Upper lobe of right lung (tissue), 1 donor: ENCODE data around the gene LDHD. TPM values are rescaled to one million over a fixed set of nuclear protein-coding genes. Genes with fewer than 3 reads are reported as not detected.
A peak's percentile ranks its signal among the peaks of the same experiment; 100 is the strongest.

Source experiments
- ATAC-seq: fragments of 200-7000 bp; cut with Tn5 transposase; one replicate; pipeline ENCODE4 v1.9.1; 2020; ENCODE audit warnings: mild to moderate bottlenecking, moderate library complexity
- DNase-seq: peaks from one replicate; pipeline ENCODE4 v3.0.0-alpha.2; 2020
- H3K27ac ChIP-seq: fragments of 200-600 bp; one replicate; pipeline ENCODE4 v1.8.0; 2022
- H3K27me3 ChIP-seq: fragments of 200-600 bp; one replicate; pipeline ENCODE4 v1.8.0; 2022; ENCODE audit warnings: mild to moderate bottlenecking
- H3K36me3 ChIP-seq: fragments of 200-600 bp; one replicate; pipeline ENCODE4 v1.8.0; 2022
- H3K4me1 ChIP-seq: fragments of 200-600 bp; one replicate; pipeline ENCODE4 v1.8.0; 2022
- H3K4me3 ChIP-seq: fragments of 200-600 bp; one replicate; pipeline ENCODE4 v1.8.0; 2022; ENCODE audit warnings: mild to moderate bottlenecking
- H3K9me3 ChIP-seq: fragments of 200-600 bp; one replicate; pipeline ENCODE4 v1.8.0; 2022
- intact Hi-C: fragments of 100-400 bp; cut with DNase I; formaldehyde crosslinking; loops from one replicate; pipeline ENCODE4 v1.11.0; 2022
- total RNA-seq: library from RNA; stranded (reverse); fragmentation: NEBNext Ultra II Directional; extraction: Animal tissue kit (Norgen Biotek cat#: 25700); gene quantifications from one replicate; pipeline ENCODE4 v1.2.1, GENCODE V29; 2021
- TF ChIP-seq, protein P1 (sequence below): fragments of 200-600 bp; IDR thresholded peaks from one replicate; pipeline ENCODE4 v1.8.0; 2022; ENCODE audit warnings: antibody characterized with exemption
- donor health status: DM: no; HTN: yes; CAD: no; lungs with severe emphysema.

The LDHD gene
- total RNA-seq, 1 donor from 2014 or later, result 10.7 TPM

DNA sequence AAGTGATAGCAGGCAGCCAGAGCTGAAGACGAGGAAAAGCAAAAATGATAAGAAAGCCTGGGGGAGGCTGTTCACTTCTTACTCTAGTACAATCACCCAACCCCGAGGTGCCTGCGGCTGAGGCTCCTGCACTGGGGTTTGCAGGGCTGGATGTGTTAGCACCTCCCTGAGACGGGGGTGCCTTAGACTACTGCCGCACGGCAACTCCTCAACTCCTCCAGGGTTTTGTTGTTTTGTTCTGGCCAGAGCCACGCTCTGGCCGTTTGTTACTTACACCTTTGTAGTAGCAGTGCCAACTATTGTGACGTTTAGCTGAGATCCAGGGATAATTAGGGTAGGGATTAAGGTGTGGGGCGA lies 51.5 kb downstream of the LDHD start:
- DNase-seq (no peak), ATAC-seq (peak; percentile 36)
- TF ChIP-seq, protein P1, sequence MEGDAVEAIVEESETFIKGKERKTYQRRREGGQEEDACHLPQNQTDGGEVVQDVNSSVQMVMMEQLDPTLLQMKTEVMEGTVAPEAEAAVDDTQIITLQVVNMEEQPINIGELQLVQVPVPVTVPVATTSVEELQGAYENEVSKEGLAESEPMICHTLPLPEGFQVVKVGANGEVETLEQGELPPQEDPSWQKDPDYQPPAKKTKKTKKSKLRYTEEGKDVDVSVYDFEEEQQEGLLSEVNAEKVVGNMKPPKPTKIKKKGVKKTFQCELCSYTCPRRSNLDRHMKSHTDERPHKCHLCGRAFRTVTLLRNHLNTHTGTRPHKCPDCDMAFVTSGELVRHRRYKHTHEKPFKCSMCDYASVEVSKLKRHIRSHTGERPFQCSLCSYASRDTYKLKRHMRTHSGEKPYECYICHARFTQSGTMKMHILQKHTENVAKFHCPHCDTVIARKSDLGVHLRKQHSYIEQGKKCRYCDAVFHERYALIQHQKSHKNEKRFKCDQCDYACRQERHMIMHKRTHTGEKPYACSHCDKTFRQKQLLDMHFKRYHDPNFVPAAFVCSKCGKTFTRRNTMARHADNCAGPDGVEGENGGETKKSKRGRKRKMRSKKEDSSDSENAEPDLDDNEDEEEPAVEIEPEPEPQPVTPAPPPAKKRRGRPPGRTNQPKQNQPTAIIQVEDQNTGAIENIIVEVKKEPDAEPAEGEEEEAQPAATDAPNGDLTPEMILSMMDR, result no peak
- Histone ChIP-seq H3K4me1 (peaks cover 30% of the 10 kb centered on the region), H3K27ac (peak overlapping the region; percentile 73), H3K27me3 (no peaks in the 10 kb centered on the region), H3K9me3 (no peaks in the 10 kb centered on the region), H3K36me3 (no peaks in the 10 kb centered on the region), H3K4me3 (no peak overlapping the region)
- intact Hi-C loops, result no loop called here

DNA sequence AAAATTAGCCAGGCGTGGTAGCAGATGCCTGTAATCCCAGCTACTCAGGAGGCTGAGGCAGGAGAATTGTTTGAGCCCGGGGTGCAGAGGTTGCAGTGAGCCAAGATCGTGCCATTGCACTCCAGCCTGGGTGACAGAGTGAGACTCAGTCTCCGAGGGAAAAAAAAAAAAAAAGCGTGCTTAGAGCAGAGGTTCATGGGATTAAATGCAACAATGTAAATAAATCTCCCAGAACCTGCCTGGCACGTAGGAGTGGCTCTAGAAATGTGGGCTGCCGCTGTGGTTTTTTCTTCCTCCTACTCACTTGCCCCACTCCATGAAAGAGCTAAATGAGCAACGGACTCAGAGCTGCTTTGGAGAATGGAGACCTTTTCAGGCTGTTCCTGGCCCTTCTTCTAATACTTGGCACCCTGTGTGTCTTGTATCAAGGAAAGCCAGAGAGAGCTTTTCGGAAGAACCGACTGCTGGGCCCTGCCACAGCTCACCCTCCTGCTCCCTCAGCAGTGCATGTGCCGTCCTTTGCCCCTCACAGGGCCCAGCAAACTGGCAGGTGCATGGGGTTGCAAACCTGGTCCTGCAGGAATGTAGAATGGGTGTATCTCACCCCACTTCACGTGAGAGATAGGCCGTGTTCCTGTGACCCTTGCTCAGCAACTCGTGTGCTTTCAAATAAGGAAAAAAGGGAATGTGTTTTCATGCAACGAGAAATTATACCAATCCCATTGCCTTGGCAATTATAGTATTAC lies 52.0 kb downstream of the LDHD start:
- TF ChIP-seq, protein P1, result no peak
- peaks cover 30% of the 10 kb centered on the region for H3K4me1 ChIP-seq
- no peaks in the 10 kb centered on the region for H3K9me3 ChIP-seq
- peak overlapping the region; percentile 73 for H3K27ac ChIP-seq
- H3K4me3 ChIP-seq, result no peak overlapping the region
- DNase-seq (no peak), ATAC-seq (peak; percentile 86)
- no peaks in the 10 kb centered on the region for H3K27me3 ChIP-seq
- intact Hi-C loops, result no loop called here
- no peaks in the 10 kb centered on the region for H3K36me3 ChIP-seq

DNA sequence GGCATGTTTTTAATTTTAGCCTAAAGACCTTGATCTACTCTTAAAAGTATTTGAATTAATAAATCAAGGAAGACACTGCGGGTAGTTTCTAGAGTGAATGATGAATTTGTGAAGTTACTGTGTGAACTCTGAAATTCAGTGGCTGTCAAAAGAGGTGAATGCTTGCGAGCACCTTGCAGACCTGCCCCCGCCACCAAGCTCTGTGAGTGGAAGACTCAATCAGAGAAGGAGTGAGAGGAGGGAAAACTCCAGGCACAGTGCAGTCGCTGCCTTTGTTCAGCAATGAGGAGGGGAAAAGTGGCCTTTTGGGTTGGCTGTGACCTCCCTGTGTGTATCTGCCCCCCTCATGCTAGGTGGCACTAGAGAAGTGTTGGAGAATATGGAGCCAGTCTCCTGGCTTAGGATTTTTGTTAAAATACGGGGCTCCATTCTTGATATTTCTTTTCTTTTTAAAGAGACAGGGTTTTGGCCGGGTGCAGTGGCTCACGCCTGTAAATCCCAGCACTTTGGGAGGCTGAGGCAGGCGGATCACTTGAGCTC lies 53.0 kb downstream of the LDHD start:
- ATAC-seq (no peak), DNase-seq (no peak)
- no peak overlapping the region for H3K4me3 ChIP-seq
- no peaks in the 10 kb centered on the region for H3K36me3 ChIP-seq
- no peaks in the 10 kb centered on the region for H3K9me3 ChIP-seq
- peaks cover 30% of the 10 kb centered on the region for H3K4me1 ChIP-seq
- no peak overlapping the region for H3K27ac ChIP-seq
- intact Hi-C loops, result no loop called here
- no peaks in the 10 kb centered on the region for H3K27me3 ChIP-seq
- TF ChIP-seq, protein P1, result no peak

DNA sequence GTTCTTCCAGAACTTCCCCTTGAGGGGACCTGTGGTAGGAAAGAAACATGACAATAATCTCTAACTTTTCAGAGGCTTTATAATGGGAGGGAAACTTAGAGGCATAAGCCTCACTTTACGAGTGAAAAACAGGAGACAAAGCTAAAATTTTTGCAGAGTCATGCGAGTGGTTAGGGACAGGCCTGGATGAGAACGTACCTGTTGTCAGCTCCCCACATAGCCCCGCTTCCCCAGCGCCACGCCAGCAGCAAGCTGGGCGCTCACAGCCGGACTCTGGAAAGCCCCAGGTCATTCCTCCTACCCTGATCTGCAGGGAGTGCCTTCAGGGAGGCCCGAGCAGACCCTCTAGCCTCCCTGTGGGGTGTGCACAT lies 53.6 kb downstream of the LDHD start:
- DNase-seq, result no peak
- Histone ChIP-seq H3K9me3 (no peaks in the 10 kb centered on the region), H3K27ac (peak overlapping the region; percentile 47), H3K36me3 (no peaks in the 10 kb centered on the region), H3K27me3 (no peaks in the 10 kb centered on the region), H3K4me1 (peaks cover 30% of the 10 kb centered on the region), H3K4me3 (no peak overlapping the region)
- ATAC-seq, result no peak
- TF ChIP-seq, protein P1, result no peak
- intact Hi-C loops, result no loop called here

DNA sequence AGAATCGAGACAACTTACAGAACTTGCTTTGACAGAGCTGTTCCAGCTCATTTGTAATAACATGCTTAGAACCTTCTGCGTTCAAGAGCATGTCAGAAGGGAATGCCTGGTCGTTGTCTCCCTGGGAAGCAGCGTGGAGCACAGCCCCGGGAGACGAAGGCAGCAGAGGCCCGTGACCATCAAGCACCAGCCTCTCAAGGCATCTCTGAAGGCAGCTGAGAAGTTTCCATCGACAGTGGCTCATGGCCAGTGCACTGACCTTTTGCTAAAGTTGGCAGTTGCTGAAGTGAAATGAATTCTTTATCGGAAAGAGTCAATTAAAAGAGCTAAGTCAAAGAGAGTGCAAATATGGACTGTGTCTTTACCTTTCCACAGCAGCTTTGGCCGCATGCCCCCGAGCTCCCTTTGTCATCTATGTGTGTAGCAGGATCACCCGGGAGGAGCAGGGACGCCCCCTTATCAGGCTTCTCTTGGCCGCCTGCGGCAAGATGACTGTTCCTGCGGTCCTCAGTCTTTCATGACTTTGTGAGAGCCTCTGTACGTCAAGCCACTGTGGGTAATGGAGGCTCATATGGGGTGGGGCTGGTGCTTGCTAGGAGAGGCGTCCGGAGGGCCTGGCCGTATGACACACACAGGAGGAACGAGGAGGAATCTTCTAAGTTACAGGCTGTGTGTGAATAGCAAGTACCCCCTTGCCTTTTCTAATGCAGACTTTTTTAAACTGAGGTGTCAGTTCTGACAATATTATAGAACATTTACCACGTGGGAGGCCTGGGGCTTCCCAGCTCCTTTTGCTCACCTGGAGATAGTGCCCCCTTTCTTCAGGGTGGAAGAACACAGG lies 54.2 kb downstream of the LDHD start:
- Histone ChIP-seq H3K9me3 (no peaks in the 10 kb centered on the region), H3K4me1 (peaks cover 30% of the 10 kb centered on the region), H3K27ac (peak overlapping the region; percentile 47), H3K4me3 (no peak overlapping the region), H3K36me3 (no peaks in the 10 kb centered on the region), H3K27me3 (no peaks in the 10 kb centered on the region)
- ATAC-seq (peak; percentile 34), DNase-seq (no peak)
- intact Hi-C loops, result no loop called here
- TF ChIP-seq, protein P1, result no peak

Other genes with a start within 250 kb of the LDHD start
- 51.6 TPM for gene WDR59, start 131.7 kb downstream of the LDHD start, total RNA-seq
- gene ZNRF1, start 117.8 kb downstream of the LDHD start, total RNA-seq, result 21.3 TPM
- 9.8 TPM for gene ZFP1, start 31.7 kb upstream of the LDHD start, total RNA-seq
- gene CTRB2, start 90.4 kb upstream of the LDHD start, total RNA-seq, result 0.78 TPM
- not detected for gene CTRB1, start 102.2 kb upstream of the LDHD start, total RNA-seq
- gene BCAR1, start 134.8 kb upstream of the LDHD start, total RNA-seq, result 61.7 TPM